NB4 (cell line): ENCODE measurements around the gene TMC4.

Experiments used
- CTCF ChIP-seq: IDR thresholded peaks from one replicate; pipeline ENCODE4 v1.5.1; 2012; ENCODE audit warnings: low read depth, low read length
- MYC ChIP-seq: IDR thresholded peaks from 2 replicates; pipeline ENCODE4 v1.6.1; 2011; ENCODE audit warnings: low read depth, low read length
- POLR2A ChIP-seq: IDR thresholded peaks from 2 replicates; pipeline ENCODE4 v1.6.1; 2011; ENCODE audit warnings: mild to moderate bottlenecking; ENCODE audit not compliant: insufficient read length; ENCODE audit errors: extremely low read depth
- TF ChIP-seq, protein P1 (sequence below): IDR thresholded peaks from 2 replicates; pipeline ENCODE4 v1.6.1; 2011; ENCODE audit warnings: low read depth, low read length

- TF ChIP-seq CTCF (no peak), POLR2A (peak; percentile 54), MYC (no peak)
- TF ChIP-seq, protein P1, sequence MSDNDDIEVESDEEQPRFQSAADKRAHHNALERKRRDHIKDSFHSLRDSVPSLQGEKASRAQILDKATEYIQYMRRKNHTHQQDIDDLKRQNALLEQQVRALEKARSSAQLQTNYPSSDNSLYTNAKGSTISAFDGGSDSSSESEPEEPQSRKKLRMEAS, result no peak
Observed at GRCh38 chr19:54137699-54138488, 35.1 kb downstream of the TMC4 start, which contains the start of gene CNOT3.
